IMR-90 (cell line): ENCODE data around the gene NUAK1. TPM values are rescaled to one million over a fixed set of nuclear protein-coding genes. Genes with fewer than 3 reads are reported as not detected.

Experiments
- ATAC-seq: fragments of 200-7000 bp; cut with Tn5 transposase; 2 replicates; pipeline ENCODE4 v1.9.1; 2020; ENCODE audit warnings: low read depth, mild to moderate bottlenecking, moderate library complexity
- BruUV-seq: library from RNA; stranded (reverse); fragments of 400-500 nt; replicated peaks from 2 replicates; lab custom pipeline; 2021; lab: Mats Ljungman, UMichigan
- CTCF ChIA-PET: fragments of 300-600 bp; formaldehyde crosslinking; extraction: SDS; loops from one replicate; lab custom pipeline; 2021; ENCODE audit warnings: antibody characterized with exemption; lab: Yijun Ruan, JAX
- POLR2A ChIA-PET: fragments of 300-600 bp; sonication (Branson Sonifier 250); formaldehyde crosslinking; loops from one replicate; lab custom pipeline; 2022; ENCODE audit warnings: antibody characterized with exemption; ENCODE audit not compliant: unreplicated experiment; lab: Charles Lee
- DNase-seq: peaks from one replicate; pipeline ENCODE4 v3.0.0; 2013
- H2AFZ ChIP-seq: replicated peaks from 2 replicates; pipeline ENCODE3; 2013; ENCODE audit warnings: low read length, mild to moderate bottlenecking; ENCODE audit not compliant: poor library complexity
- H2AK5ac ChIP-seq: 2 replicates; pipeline ENCODE4 v1.6.1; 2013; ENCODE audit warnings: low read depth, low read length, inconsistent platforms
- H2AK9ac ChIP-seq: replicated peaks from 2 replicates; pipeline ENCODE3; 2013; ENCODE audit warnings: mild to moderate bottlenecking, low read depth, low read length, moderate library complexity; ENCODE audit not compliant: poor library complexity
- H2BK120ac ChIP-seq: 2 replicates; pipeline ENCODE4 v1.6.1; 2013; ENCODE audit warnings: low read depth, low read length, inconsistent platforms
- H2BK15ac ChIP-seq: 3 replicates; pipeline ENCODE4 v1.6.1; 2013; ENCODE audit warnings: low read depth, low read length, inconsistent platforms
- H2BK20ac ChIP-seq: 2 replicates; pipeline ENCODE4 v1.6.1; 2013; ENCODE audit warnings: low read depth, mild to moderate bottlenecking, inconsistent platforms, low read length, moderate library complexity
- H2BK5ac ChIP-seq: 2 replicates; pipeline ENCODE4 v1.6.1; 2013; ENCODE audit warnings: mild to moderate bottlenecking, low read depth, low read length, inconsistent platforms; ENCODE audit not compliant: poor library complexity, severe bottlenecking
- H3K14ac ChIP-seq: replicated peaks from 2 replicates; pipeline ENCODE4 v1.6.1; 2013; ENCODE audit warnings: low read depth, low read length, inconsistent platforms
- H3K18ac ChIP-seq: 2 replicates; pipeline ENCODE4 v1.6.1; 2013; ENCODE audit warnings: low read depth, low read length, control low read depth
- H3K23ac ChIP-seq: 2 replicates; pipeline ENCODE4 v1.6.1; 2013; ENCODE audit warnings: low read depth, low read length, inconsistent platforms
- H3K27ac ChIP-seq: 2 replicates; pipeline ENCODE4 v1.5.1; 2013; ENCODE audit warnings: mild to moderate bottlenecking, control low read depth, low read length; ENCODE audit not compliant: insufficient read depth
- H3K27me3 ChIP-seq: 2 replicates; pipeline ENCODE4 v1.6.1; 2013; ENCODE audit warnings: low read length; ENCODE audit not compliant: control insufficient read depth, insufficient read depth
- H3K36me3 ChIP-seq: 2 replicates; pipeline ENCODE4 v1.6.1; 2013; ENCODE audit warnings: low read length, mixed read lengths; ENCODE audit not compliant: control insufficient read depth, insufficient read depth
- H3K4ac ChIP-seq: 2 replicates; pipeline ENCODE4 v1.6.1; 2013; ENCODE audit warnings: low read depth, low read length, inconsistent platforms
- H3K4me1 ChIP-seq: 2 replicates; pipeline ENCODE4 v1.6.1; 2013; ENCODE audit warnings: low read length, mixed read lengths; ENCODE audit not compliant: control insufficient read depth, insufficient read depth
- H3K4me2 ChIP-seq: 2 replicates; pipeline ENCODE4 v1.6.1; 2013; ENCODE audit warnings: low read depth, mild to moderate bottlenecking, control low read depth, low read length, moderate library complexity
- H3K4me3 ChIP-seq: 2 replicates; pipeline ENCODE4 v1.5.1; 2013; ENCODE audit warnings: low read depth, mild to moderate bottlenecking, control low read depth, low read length, moderate library complexity; ENCODE audit not compliant: insufficient read depth
- H3K56ac ChIP-seq: 2 replicates; pipeline ENCODE4 v1.6.1; 2013; ENCODE audit warnings: low read length, inconsistent platforms; ENCODE audit not compliant: insufficient read depth; ENCODE audit errors: extremely low read depth
- H3K79me1 ChIP-seq, 2 experiments: 2 replicates each; pipeline ENCODE4 v1.6.1; 2013; ENCODE audit warnings: low read length in 2 of 2, inconsistent platforms in 1 of 2, low read depth in 1 of 2
- H3K9ac ChIP-seq: 2 replicates; pipeline ENCODE4 v1.6.1; 2013; ENCODE audit warnings: low read depth, low read length, control low read depth
- H3K9me1 ChIP-seq: 2 replicates; pipeline ENCODE4 v1.6.1; 2013; ENCODE audit warnings: low read length, inconsistent platforms; ENCODE audit not compliant: insufficient read depth
- H3K9me3 ChIP-seq: 2 replicates; pipeline ENCODE4 v1.6.1; 2013; ENCODE audit warnings: low read length; ENCODE audit not compliant: control insufficient read depth, insufficient read depth
- H4K20me1 ChIP-seq: 2 replicates; pipeline ENCODE4 v1.6.1; 2013; ENCODE audit warnings: low read length, inconsistent platforms; ENCODE audit not compliant: insufficient read depth
- H4K5ac ChIP-seq: 2 replicates; pipeline ENCODE4 v1.6.1; 2013; ENCODE audit warnings: mild to moderate bottlenecking, low read depth, low read length, control low read depth
- H4K8ac ChIP-seq, 2 experiments: 2 replicates each; pipeline ENCODE4 v1.6.1; 2013; ENCODE audit warnings: low read depth in 2 of 2, low read length in 2 of 2, control low read depth in 1 of 2, inconsistent platforms in 1 of 2
- H4K91ac ChIP-seq: 2 replicates; pipeline ENCODE4 v1.6.1; 2013; ENCODE audit warnings: low read depth, low read length, inconsistent platforms; ENCODE audit not compliant: insufficient read depth
- BHLHE40 ChIP-seq: fragments of 150-350 bp; IDR thresholded peaks from 2 replicates; pipeline ENCODE4 v1.6.1; 2016; ENCODE audit warnings: mild to moderate bottlenecking, low read depth, low read length
- FOS ChIP-seq: fragments of 150-350 bp; IDR thresholded peaks from 2 replicates; pipeline ENCODE4 v1.6.1; 2016; ENCODE audit warnings: low read depth, low read length
- MAFK ChIP-seq: IDR thresholded peaks from 2 replicates; pipeline ENCODE4 v1.6.1; 2012; ENCODE audit warnings: low read depth, low read length, improper control_type of control experiment
- MXI1 ChIP-seq: IDR thresholded peaks from 2 replicates; pipeline ENCODE4 v1.6.1; 2012; ENCODE audit warnings: low read depth, mild to moderate bottlenecking, low read length, moderate library complexity, borderline replicate concordance
- NFE2L2 ChIP-seq: fragments of 150-350 bp; IDR thresholded peaks from 2 replicates; pipeline ENCODE4 v1.6.1; 2016; ENCODE audit warnings: low read depth, mild to moderate bottlenecking, low read length
- RAD21 ChIP-seq: IDR thresholded peaks from 2 replicates; pipeline ENCODE4 v1.6.1; 2012; ENCODE audit warnings: low read length, improper control_type of control experiment
- RCOR1 ChIP-seq: IDR thresholded peaks from 2 replicates; pipeline ENCODE4 v1.6.1; 2012; ENCODE audit warnings: mild to moderate bottlenecking, low read length, improper control_type of control experiment; ENCODE audit not compliant: insufficient replicate concordance
- RFX5 ChIP-seq: IDR thresholded peaks from 2 replicates; pipeline ENCODE4 v1.8.0; 2012; ENCODE audit warnings: low read depth, mild to moderate bottlenecking, low read length, moderate library complexity
- SMC3 ChIP-seq: fragments of 150-350 bp; IDR thresholded peaks from 2 replicates; pipeline ENCODE4 v1.6.1; 2016; ENCODE audit warnings: low read depth, mild to moderate bottlenecking, antibody characterized with exemption, low read length, moderate library complexity
- WGBS, 2 experiments: methylation state at CpG; one replicate each; pipeline versions ENCODE4 v1.1.5 to v1.1.7; 2013; ENCODE audit warnings: missing lambda C conversion rate in 2 of 2; ENCODE audit not compliant: insufficient read length in 1 of 2; ENCODE audit errors: extremely low coverage in 2 of 2; 5-methylcytosine and 5-hydroxymethylcytosine counted together
- dilution Hi-C: fragments of 300-500 bp; cut with HindIII; formaldehyde crosslinking; loops from one replicate; pipeline ENCODE4 v1.14.3; 2018; ENCODE audit warnings: low sequenced_read_pairs; ENCODE audit not compliant: unreplicated experiment
- in situ Hi-C: fragments of 300-500 bp; cut with MboI; formaldehyde crosslinking; loops from 3 replicates; pipeline ENCODE4 v1.14.3; 2019; ENCODE audit warnings: low sequenced_read_pairs, inconsistent platforms, mixed read lengths
- intact Hi-C: fragments of 100-400 bp; cut with micrococcal nuclease; formaldehyde crosslinking; loops from 2 replicates; pipeline ENCODE4 v1.10.0; 2022
- polyA plus RNA-seq, 3 experiments: library from polyadenylated mRNA; depleted of rRNA; stranded (reverse); fragments of >200 nt; gene quantifications; 2 replicates each; pipeline ENCODE4 v1.2.3, GENCODE V29; 2012; ENCODE audit warnings: low replicate concordance in 1 of 3
- total RNA-seq: library from RNA; depleted of rRNA; stranded (reverse); fragments of >200 nt; gene quantifications from 2 replicates; pipeline ENCODE4 v1.2.3, GENCODE V29; 2012
- TF ChIP-seq, protein P1 (sequence below): fragments of 150-350 bp; IDR thresholded peaks from 2 replicates; pipeline ENCODE4 v1.6.1; 2016; ENCODE audit warnings: low read depth, mild to moderate bottlenecking, low read length, moderate library complexity, borderline replicate concordance
- TF ChIP-seq, protein P2 (sequence below): fragments of 150-350 bp; IDR thresholded peaks from 2 replicates; pipeline ENCODE4 v1.6.1; 2017; ENCODE audit warnings: mild to moderate bottlenecking, antibody characterized with exemption, low read length, low read depth
- TF ChIP-seq, protein P3 (sequence below): conservative IDR thresholded peaks from 2 replicates; pipeline ENCODE4 v1.5.1; 2012; ENCODE audit warnings: mild to moderate bottlenecking, low read depth, low read length, improper control_type of control experiment

Gene NUAK1
- total and polyA plus RNA-seq, 2 of the 4 experiments (the other 2 are of a cell fraction): 4.8 to 8.8 TPM

DNA sequence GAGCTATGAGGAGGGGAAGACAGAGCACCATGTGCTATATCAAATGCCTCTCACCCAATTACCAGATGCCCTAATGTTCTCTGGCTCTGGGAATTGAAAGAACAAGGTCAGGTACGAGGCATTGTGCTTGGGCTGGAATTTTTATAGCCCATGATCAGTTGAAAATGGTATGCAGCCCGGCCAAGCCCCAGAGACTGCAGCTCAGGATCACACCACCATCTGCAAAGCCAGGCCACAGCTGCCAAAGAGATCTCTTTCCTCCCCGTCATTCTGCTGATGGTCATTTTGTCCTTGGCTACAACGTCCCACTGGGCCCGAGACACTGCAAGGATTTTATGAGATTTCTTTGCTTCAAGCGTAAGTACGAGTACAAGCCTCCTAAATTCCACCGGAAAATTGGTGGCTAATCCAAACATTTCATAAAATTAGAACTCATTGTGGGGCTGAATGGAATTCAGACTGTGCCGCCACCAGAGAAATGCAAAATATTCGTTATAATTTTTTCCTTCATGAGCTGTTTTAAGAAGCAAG, 15.1 kb downstream of the NUAK1 start (continued):
- TF ChIP-seq, protein P1, sequence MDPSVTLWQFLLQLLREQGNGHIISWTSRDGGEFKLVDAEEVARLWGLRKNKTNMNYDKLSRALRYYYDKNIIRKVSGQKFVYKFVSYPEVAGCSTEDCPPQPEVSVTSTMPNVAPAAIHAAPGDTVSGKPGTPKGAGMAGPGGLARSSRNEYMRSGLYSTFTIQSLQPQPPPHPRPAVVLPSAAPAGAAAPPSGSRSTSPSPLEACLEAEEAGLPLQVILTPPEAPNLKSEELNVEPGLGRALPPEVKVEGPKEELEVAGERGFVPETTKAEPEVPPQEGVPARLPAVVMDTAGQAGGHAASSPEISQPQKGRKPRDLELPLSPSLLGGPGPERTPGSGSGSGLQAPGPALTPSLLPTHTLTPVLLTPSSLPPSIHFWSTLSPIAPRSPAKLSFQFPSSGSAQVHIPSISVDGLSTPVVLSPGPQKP: no peak
- no peak for TF ChIP-seq RFX5
- TF ChIP-seq MXI1: no peak
- no peak for TF ChIP-seq SMC3

DNA sequence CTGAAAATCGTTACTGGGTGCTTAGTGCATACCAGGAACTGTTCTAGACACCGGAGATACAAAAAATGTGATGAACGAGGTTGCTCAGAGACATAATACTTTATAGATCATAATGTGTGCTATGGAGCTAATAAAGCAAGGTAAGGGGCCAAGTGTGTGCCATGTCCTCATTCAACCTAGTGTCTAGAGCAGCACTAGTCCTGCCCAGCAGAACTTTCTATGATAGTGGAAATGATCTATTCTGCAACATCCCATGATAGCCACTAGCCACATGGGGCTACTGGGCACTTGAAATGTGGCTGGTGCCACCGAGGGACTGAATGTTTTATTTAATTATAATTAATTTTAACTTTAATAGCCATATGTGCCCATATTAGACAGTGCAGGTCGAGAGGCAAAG, 15.6 kb downstream of the NUAK1 start:
- ChIA-PET POLR2A (no interaction called here), CTCF (interaction anchor here (1.0 kb wide), 1 partner anchor 703 kb away, joined by 3 read pairs; no protein-coding TSS in a partner anchor)
- no peak overlapping the region for H4K8ac ChIP-seq
- no peak overlapping the region for H3K4ac ChIP-seq
- H3K79me1 ChIP-seq: peaks cover 58 to 85% of the 10 kb centered on the region in 2 experiments
- H3K4me3 ChIP-seq: no peak overlapping the region
- in situ Hi-C loops (no loop called here), intact Hi-C loops (no loop called here), dilution Hi-C loops (no loop called here)
- H2BK20ac ChIP-seq: no peak overlapping the region
- no TSS peak for BruUV-seq
- no peak overlapping the region for H3K18ac ChIP-seq
- H3K56ac ChIP-seq: no peak overlapping the region
- H4K5ac ChIP-seq: no peak overlapping the region
- no peak overlapping the region for H2BK5ac ChIP-seq
- peaks cover 26% of the 10 kb centered on the region for H4K20me1 ChIP-seq
- ATAC-seq (no peak), DNase-seq (no peak)
- H3K4me1 ChIP-seq: peaks cover 15% of the 10 kb centered on the region
- no peak overlapping the region for H4K91ac ChIP-seq
- H3K27me3 ChIP-seq: no peaks in the 10 kb centered on the region
- H3K4me2 ChIP-seq: no peak overlapping the region
- H3K9me3 ChIP-seq: no peaks in the 10 kb centered on the region
- H3K9me1 ChIP-seq: peaks cover 16% of the 10 kb centered on the region
- no peak overlapping the region for H2AK5ac ChIP-seq
- no peak overlapping the region for H2BK15ac ChIP-seq
- no peak overlapping the region for H3K9ac ChIP-seq
- H3K23ac ChIP-seq: no peak overlapping the region
- H2BK120ac ChIP-seq: no peak overlapping the region
- no peak overlapping the region for H3K27ac ChIP-seq
- H2AFZ ChIP-seq: no peak overlapping the region
- WGBS, 2 experiments: no CpG with 5 or more reads among the region's 5 CpGs
- H3K36me3 ChIP-seq: no peaks in the 10 kb centered on the region
- no peak overlapping the region for H2AK9ac ChIP-seq
- H3K14ac ChIP-seq: 0 out of 2 replicates have a peak overlapping the region, but pooled peaks have one; percentile 22
- TF ChIP-seq, protein P2, sequence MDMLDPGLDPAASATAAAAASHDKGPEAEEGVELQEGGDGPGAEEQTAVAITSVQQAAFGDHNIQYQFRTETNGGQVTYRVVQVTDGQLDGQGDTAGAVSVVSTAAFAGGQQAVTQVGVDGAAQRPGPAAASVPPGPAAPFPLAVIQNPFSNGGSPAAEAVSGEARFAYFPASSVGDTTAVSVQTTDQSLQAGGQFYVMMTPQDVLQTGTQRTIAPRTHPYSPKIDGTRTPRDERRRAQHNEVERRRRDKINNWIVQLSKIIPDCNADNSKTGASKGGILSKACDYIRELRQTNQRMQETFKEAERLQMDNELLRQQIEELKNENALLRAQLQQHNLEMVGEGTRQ: no peak
- TF ChIP-seq NFE2L2 (no peak), RAD21 (no peak), BHLHE40 (no peak), MAFK (no peak), RCOR1 (no peak), MXI1 (no peak), FOS (no peak)
- TF ChIP-seq, protein P3, sequence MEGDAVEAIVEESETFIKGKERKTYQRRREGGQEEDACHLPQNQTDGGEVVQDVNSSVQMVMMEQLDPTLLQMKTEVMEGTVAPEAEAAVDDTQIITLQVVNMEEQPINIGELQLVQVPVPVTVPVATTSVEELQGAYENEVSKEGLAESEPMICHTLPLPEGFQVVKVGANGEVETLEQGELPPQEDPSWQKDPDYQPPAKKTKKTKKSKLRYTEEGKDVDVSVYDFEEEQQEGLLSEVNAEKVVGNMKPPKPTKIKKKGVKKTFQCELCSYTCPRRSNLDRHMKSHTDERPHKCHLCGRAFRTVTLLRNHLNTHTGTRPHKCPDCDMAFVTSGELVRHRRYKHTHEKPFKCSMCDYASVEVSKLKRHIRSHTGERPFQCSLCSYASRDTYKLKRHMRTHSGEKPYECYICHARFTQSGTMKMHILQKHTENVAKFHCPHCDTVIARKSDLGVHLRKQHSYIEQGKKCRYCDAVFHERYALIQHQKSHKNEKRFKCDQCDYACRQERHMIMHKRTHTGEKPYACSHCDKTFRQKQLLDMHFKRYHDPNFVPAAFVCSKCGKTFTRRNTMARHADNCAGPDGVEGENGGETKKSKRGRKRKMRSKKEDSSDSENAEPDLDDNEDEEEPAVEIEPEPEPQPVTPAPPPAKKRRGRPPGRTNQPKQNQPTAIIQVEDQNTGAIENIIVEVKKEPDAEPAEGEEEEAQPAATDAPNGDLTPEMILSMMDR: no peak
